Keratinocyte (primary cell): Measurements from ENCODE around the gene KCNJ1. TPM values are rescaled to one million over a fixed set of nuclear protein-coding genes. Genes with fewer than 3 reads are reported as not detected.

ENCODE experiments used
- DNase-seq: peaks from one replicate; pipeline ENCODE4 v3.0.0-alpha.2; 2011; ENCODE audit warnings: low read depth, missing footprints, low spot score
- FAIRE-seq: peaks from 2 replicates; lab custom pipeline; 2011; peaks lifted over from hg19 to GRCh38; lab: Jason Lieb, UNC
- H2AFZ ChIP-seq: 2 replicates; pipeline ENCODE4 v1.6.0; 2012; ENCODE audit warnings: low read length, control low read depth, inconsistent platforms; ENCODE audit not compliant: control insufficient read depth
- H3K27ac ChIP-seq: 2 replicates; pipeline ENCODE4 v1.5.1; 2011; ENCODE audit warnings: low read length; ENCODE audit not compliant: control insufficient read depth, insufficient read depth
- H3K27me3 ChIP-seq: 3 replicates; pipeline ENCODE4 v1.6.0; 2011; ENCODE audit warnings: low read length; ENCODE audit not compliant: control insufficient read depth, insufficient read depth; ENCODE audit errors: extremely low read depth
- H3K36me3 ChIP-seq, 2 experiments: 2 replicates in 1 of 2; 3 replicates in 1 of 2; pipeline ENCODE4 v1.5.1; 2011; ENCODE audit warnings: low read length in 2 of 2, mild to moderate bottlenecking in 1 of 2; ENCODE audit not compliant: control insufficient read depth in 2 of 2, insufficient read depth in 2 of 2; ENCODE audit errors: extremely low read depth in 1 of 2
- H3K4me1 ChIP-seq: 3 replicates; pipeline ENCODE4 v1.5.1; 2011; ENCODE audit warnings: low read length; ENCODE audit not compliant: control insufficient read depth, insufficient read depth; ENCODE audit errors: extremely low read depth
- H3K4me2 ChIP-seq: 3 replicates; pipeline ENCODE4 v1.6.0; 2011; ENCODE audit warnings: low read depth, low read length; ENCODE audit not compliant: control insufficient read depth, insufficient read depth; ENCODE audit errors: extremely low read depth
- H3K4me3 ChIP-seq, 3 experiments: fragments of 200-600 bp in 1 of 3; sonication (generic) in 1 of 3; 2 replicates in 2 of 3; 3 replicates in 1 of 3; pipeline ENCODE4 v1.5.1; 2011 to 2016; ENCODE audit warnings: low read length in 3 of 3, mild to moderate bottlenecking in 3 of 3, control low read depth in 2 of 3, inconsistent platforms in 1 of 3, low read depth in 1 of 3, mixed read lengths in 1 of 3, mixed run types in 1 of 3, moderate library complexity in 1 of 3; ENCODE audit not compliant: control insufficient read depth in 2 of 3, insufficient read depth in 2 of 3; ENCODE audit errors: extremely low read depth in 1 of 3
- H3K79me2 ChIP-seq: 2 replicates; pipeline ENCODE4 v1.6.0; 2012; ENCODE audit warnings: low read length; ENCODE audit not compliant: control insufficient read depth, insufficient read depth
- H3K9ac ChIP-seq: 3 replicates; pipeline ENCODE4 v1.6.0; 2011; ENCODE audit warnings: low read length; ENCODE audit not compliant: control insufficient read depth, insufficient read depth; ENCODE audit errors: extremely low read depth
- H3K9me1 ChIP-seq: 3 replicates; pipeline ENCODE4 v1.6.0; 2011; ENCODE audit warnings: low read length; ENCODE audit not compliant: control insufficient read depth, insufficient read depth; ENCODE audit errors: extremely low read depth
- H3K9me3 ChIP-seq: 2 replicates; pipeline ENCODE4 v1.5.1; 2012; ENCODE audit warnings: low read depth, low read length; ENCODE audit not compliant: control insufficient read depth
- H4K20me1 ChIP-seq: 3 replicates; pipeline ENCODE4 v1.6.0; 2011; ENCODE audit warnings: low read length; ENCODE audit not compliant: control insufficient read depth, insufficient read depth; ENCODE audit errors: extremely low read depth
- CTCF ChIP-seq, 3 experiments: IDR thresholded peaks in 1 of 3; conservative IDR thresholded peaks in 1 of 3; optimal IDR thresholded peaks in 1 of 3; 2 replicates in 2 of 3; 3 replicates in 1 of 3; pipeline versions ENCODE3 to v1.5.1; 2011; ENCODE audit warnings: low read length in 3 of 3, mild to moderate bottlenecking in 3 of 3, moderate library complexity in 2 of 3, control low read depth in 1 of 3, inconsistent platforms in 1 of 3; ENCODE audit not compliant: insufficient read depth in 2 of 3; ENCODE audit errors: extremely low read depth in 1 of 3
- EZH2 ChIP-seq: IDR thresholded peaks from one replicate; pipeline ENCODE4 v1.6.1; 2012; ENCODE audit warnings: inconsistent platforms, mild to moderate bottlenecking, low read length, moderate library complexity
- dilution Hi-C: fragments of 300-500 bp; cut with MboI; formaldehyde crosslinking; loops from one replicate; pipeline ENCODE4 v1.7.0; 2020; ENCODE audit warnings: low sequenced_read_pairs; ENCODE audit not compliant: extremely low pct_ligation_motif_present
- polyA plus RNA-seq, 5 experiments: library from polyadenylated mRNA; depleted of rRNA in 3 of 5; stranded (reverse) in 3 of 5; stranded (forward) in 1 of 5; unstranded in 1 of 5; fragments of >200 nt; gene quantifications; 1 replicate in 1 of 5; 2 replicates in 3 of 5; 3 replicates in 1 of 5; pipeline versions ENCODE4 v1.2.1 to v1.2.3, GENCODE V29; 2011 to 2012; ENCODE audit warnings: missing spikeins in 2 of 5, low read depth in 1 of 5, low replicate concordance in 1 of 5

KCNJ1 gene
- polyA plus RNA-seq, 1 donor (not counting 4 experiments of a cell fraction or from before 2014, with no cell fraction given): 0.12 TPM

DNA sequence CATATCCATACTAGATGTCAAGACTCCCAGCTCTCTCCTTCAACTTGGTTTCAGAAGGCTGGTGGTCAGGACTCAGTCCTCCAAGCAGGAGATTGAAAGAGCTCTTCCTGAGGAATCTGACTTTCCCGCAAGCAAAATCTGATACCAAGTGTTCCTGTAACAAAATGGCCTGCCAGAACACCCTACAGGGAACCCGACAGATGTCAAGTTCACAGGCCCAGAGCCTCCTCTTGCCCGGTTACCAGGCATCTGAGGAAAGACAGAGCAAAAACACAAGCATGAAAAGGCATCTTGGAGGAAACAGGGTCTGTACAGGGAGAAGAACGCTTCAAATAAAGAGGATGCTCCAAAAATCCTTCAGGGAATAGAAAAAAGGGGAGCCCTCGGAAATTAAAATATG is 15.4 kb upstream of the KCNJ1 start:
- TF ChIP-seq CTCF (optimal IDR thresholded peaks at IDR 0.05 in 1 of 3, IDR thresholded peaks at IDR 0.05 in 1 of 3, conservative IDR thresholded peaks at IDR 0.05 in 1 of 3; ENCODE audit: extremely low read depth in 1 of 3, insufficient read depth in 2 of 3, low read length in 3 of 3) (no peak), EZH2 (no peak)
- Histone ChIP-seq H3K27me3 (peaks cover 8% of the 10 kb centered on the region), H3K9me3 (no peaks in the 10 kb centered on the region), H3K27ac (no peak overlapping the region), H2AFZ (no peak overlapping the region), H3K4me2 (no peak overlapping the region), H3K9ac (no peak overlapping the region), H4K20me1 (no peaks in the 10 kb centered on the region), H3K9me1 (no peaks in the 10 kb centered on the region), H3K79me2 (no peaks in the 10 kb centered on the region), H3K4me1 (peaks cover 11% of the 10 kb centered on the region), H3K36me3 (no peaks in the 10 kb centered on the region), H3K4me3 (no peak overlapping the region)
- DNase-seq (no peak), FAIRE-seq (no peak)
- dilution Hi-C loops: no loop called here

- H3K27ac ChIP-seq: no peak overlapping the region
- FAIRE-seq (no peak), DNase-seq (no peak)
- dilution Hi-C loops: no loop called here
- no peaks in the 10 kb centered on the region for H3K9me3 ChIP-seq
- H4K20me1 ChIP-seq: no peaks in the 10 kb centered on the region
- H3K79me2 ChIP-seq: no peaks in the 10 kb centered on the region
- peaks cover 9% of the 10 kb centered on the region for H3K27me3 ChIP-seq
- H3K36me3 ChIP-seq: no peaks in the 10 kb centered on the region
- H3K4me1 ChIP-seq: no peaks in the 10 kb centered on the region
- TF ChIP-seq EZH2: no peak
- TF ChIP-seq CTCF (optimal IDR thresholded peaks at IDR 0.05 in 1 of 3, IDR thresholded peaks at IDR 0.05 in 1 of 3, conservative IDR thresholded peaks at IDR 0.05 in 1 of 3; ENCODE audit: extremely low read depth in 1 of 3, insufficient read depth in 2 of 3, low read length in 3 of 3): no peak
- no peaks in the 10 kb centered on the region for H3K9me1 ChIP-seq
- no peak overlapping the region for H3K4me2 ChIP-seq
- H3K9ac ChIP-seq: no peak overlapping the region
- H2AFZ ChIP-seq: no peak overlapping the region
- no peak overlapping the region for H3K4me3 ChIP-seq
Observed at GRCh38 chr11:128881221-128881620, 14.1 kb upstream of the KCNJ1 start.
